ENCODE results near the gene ZNHIT6. TPM values are rescaled to one million over a fixed set of nuclear protein-coding genes. Genes with fewer than 3 reads are reported as not detected.

ZNHIT6 gene
- total RNA-seq, 2 experiments from 2014 or later = 22.4 to 23.9 TPM

DNA sequence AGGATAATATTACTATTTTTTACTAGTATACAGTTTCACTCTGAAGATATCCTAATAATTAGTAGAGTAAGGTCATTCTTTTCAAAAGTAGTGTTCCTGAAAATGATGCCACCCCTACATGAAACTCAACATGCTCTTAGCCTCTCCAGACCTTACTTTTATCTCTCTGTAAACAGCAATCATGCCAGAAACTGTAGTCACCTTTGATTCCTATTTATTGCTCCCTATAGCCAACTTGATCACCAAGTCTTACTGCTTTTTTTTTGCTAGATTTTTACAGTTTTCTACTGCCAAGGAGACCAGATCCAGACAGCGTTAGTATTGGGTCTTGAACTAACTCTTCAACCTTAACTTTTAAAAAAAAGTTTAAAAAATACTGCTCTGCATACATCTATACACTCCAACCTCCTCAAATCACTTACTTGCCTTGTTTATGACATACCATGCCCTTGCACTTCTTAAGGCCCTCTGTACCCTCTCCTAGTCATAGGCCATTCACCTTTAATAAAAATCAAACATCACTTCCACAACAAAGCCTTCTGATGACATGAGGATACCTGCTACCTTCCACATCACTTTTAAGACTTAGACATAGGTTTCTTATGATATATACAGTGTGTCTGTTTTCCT lies 36.1 kb downstream of the ZNHIT6 start:
- Mint-ChIP-seq H3K27me3 (no peaks in the 10 kb centered on the region), H3K27ac (no peak overlapping the region)

GRCh38 chr1:85665932-85666331 lies 42.3 kb downstream of the ZNHIT6 start:
- DNase-seq (no peak), ATAC-seq (no peak)
- intact Hi-C loops (cut with micrococcal nuclease) = no loop called here
- H3K27ac Mint-ChIP-seq = no peak overlapping the region
- H3K4me1 Mint-ChIP-seq (ENCODE audit: low read depth) = no peaks in the 10 kb centered on the region
- no peak overlapping the region for H3K4me3 Mint-ChIP-seq
- ChIA-PET CTCF (interaction anchor here (1.1 to 2.5 kb wide), 2 partner anchors 10 to 42 kb away, joined by 3 to 5 read pairs; partner anchors contain the start of gene ZNHIT6), POLR2A (no interaction called here)
- TF ChIP-seq, protein P1, sequence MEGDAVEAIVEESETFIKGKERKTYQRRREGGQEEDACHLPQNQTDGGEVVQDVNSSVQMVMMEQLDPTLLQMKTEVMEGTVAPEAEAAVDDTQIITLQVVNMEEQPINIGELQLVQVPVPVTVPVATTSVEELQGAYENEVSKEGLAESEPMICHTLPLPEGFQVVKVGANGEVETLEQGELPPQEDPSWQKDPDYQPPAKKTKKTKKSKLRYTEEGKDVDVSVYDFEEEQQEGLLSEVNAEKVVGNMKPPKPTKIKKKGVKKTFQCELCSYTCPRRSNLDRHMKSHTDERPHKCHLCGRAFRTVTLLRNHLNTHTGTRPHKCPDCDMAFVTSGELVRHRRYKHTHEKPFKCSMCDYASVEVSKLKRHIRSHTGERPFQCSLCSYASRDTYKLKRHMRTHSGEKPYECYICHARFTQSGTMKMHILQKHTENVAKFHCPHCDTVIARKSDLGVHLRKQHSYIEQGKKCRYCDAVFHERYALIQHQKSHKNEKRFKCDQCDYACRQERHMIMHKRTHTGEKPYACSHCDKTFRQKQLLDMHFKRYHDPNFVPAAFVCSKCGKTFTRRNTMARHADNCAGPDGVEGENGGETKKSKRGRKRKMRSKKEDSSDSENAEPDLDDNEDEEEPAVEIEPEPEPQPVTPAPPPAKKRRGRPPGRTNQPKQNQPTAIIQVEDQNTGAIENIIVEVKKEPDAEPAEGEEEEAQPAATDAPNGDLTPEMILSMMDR (IDR thresholded peaks at IDR 0.05) = no peak
- H3K9me3 Mint-ChIP-seq = no peaks in the 10 kb centered on the region
- no peaks in the 10 kb centered on the region for H3K27me3 Mint-ChIP-seq
- H3K36me3 Mint-ChIP-seq (ENCODE audit: low read depth) = peaks cover 39% of the 10 kb centered on the region

More for the DNA sequence above, 36.1 kb downstream of the ZNHIT6 start:
- ChIA-PET CTCF (no interaction called here), POLR2A (no interaction called here)
- H3K36me3 Mint-ChIP-seq (ENCODE audit: low read depth) = peaks cover 52% of the 10 kb centered on the region
- no peaks in the 10 kb centered on the region for H3K9me3 Mint-ChIP-seq
- H3K4me3 Mint-ChIP-seq = no peak overlapping the region
- ATAC-seq (no peak), DNase-seq (no peak)
- intact Hi-C loops (cut with micrococcal nuclease) = no loop called here
- no peaks in the 10 kb centered on the region for H3K4me1 Mint-ChIP-seq (ENCODE audit: low read depth)
- TF ChIP-seq, protein P1 (IDR thresholded peaks at IDR 0.05) = no peak

DNA sequence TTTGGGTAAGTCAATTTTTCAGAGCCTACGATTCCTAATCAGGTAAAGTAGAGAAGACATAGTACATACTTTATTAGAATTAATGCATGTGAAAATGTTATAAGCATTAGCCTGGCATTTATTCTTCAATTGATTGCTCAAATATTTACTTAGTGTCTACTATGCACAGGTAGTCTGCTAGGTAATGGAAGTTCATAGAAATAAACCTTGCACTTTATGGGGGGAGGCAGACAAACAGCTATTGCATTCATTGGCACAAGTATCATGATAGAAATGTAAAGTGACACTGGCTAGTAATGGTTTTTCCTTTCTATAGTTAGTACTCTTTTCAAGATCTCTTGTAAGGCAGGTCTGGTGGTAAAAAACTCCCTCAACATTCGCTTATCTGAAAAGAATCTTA lies 44.9 kb downstream of the ZNHIT6 start:
- Mint-ChIP-seq H3K27me3 (no peaks in the 10 kb centered on the region), H3K36me3 (ENCODE audit: low read depth) (peaks cover 30% of the 10 kb centered on the region), H3K4me1 (ENCODE audit: low read depth) (no peaks in the 10 kb centered on the region), H3K9me3 (no peaks in the 10 kb centered on the region), H3K4me3 (no peak overlapping the region), H3K27ac (no peak overlapping the region)
- DNase-seq (no peak), ATAC-seq (no peak)
- intact Hi-C loops (cut with micrococcal nuclease) = no loop called here
- CTCF ChIA-PET = no interaction called here
- POLR2A ChIA-PET = no interaction called here
- TF ChIP-seq, protein P1 (IDR thresholded peaks at IDR 0.05) = no peak

- intact Hi-C loops (cut with micrococcal nuclease) = no loop called here
- Mint-ChIP-seq H3K4me3 (no peak overlapping the region), H3K4me1 (ENCODE audit: low read depth) (no peaks in the 10 kb centered on the region), H3K27ac (no peak overlapping the region), H3K27me3 (no peaks in the 10 kb centered on the region), H3K9me3 (no peaks in the 10 kb centered on the region), H3K36me3 (ENCODE audit: low read depth) (peaks cover 28% of the 10 kb centered on the region)
- ChIA-PET POLR2A (no interaction called here), CTCF (interaction anchor here (1.6 kb wide), 1 partner anchor 357 kb away, joined by 3 read pairs; no protein-coding TSS in a partner anchor)
- DNase-seq (no peak), ATAC-seq (no peak)
- TF ChIP-seq, protein P1 (IDR thresholded peaks at IDR 0.05) = no peak
Measured at GRCh38 chr1:85661767-85662166, 46.5 kb downstream of the ZNHIT6 start.

GRCh38 chr1:85660541-85660940 lies 47.7 kb downstream of the ZNHIT6 start:
- Mint-ChIP-seq H3K4me3 (no peak overlapping the region), H3K27me3 (no peaks in the 10 kb centered on the region), H3K9me3 (no peaks in the 10 kb centered on the region), H3K4me1 (ENCODE audit: low read depth) (no peaks in the 10 kb centered on the region), H3K36me3 (ENCODE audit: low read depth) (peaks cover 32% of the 10 kb centered on the region), H3K27ac (no peak overlapping the region)
- TF ChIP-seq, protein P1 (IDR thresholded peaks at IDR 0.05) = no peak
- ATAC-seq (no peak), DNase-seq (no peak)
- ChIA-PET CTCF (interaction anchor here (0.8 to 1.8 kb wide), 3 partner anchors 10 to 358 kb away, joined by 3 to 5 read pairs (median 3); no protein-coding TSS in a partner anchor), POLR2A (no interaction called here)
- intact Hi-C loops (cut with micrococcal nuclease) = no loop called here
